Measurements from ENCODE around the gene CEP104.
A peak's percentile ranks its signal among the peaks of the same experiment; 100 is the strongest.

CEP104 gene

DNA sequence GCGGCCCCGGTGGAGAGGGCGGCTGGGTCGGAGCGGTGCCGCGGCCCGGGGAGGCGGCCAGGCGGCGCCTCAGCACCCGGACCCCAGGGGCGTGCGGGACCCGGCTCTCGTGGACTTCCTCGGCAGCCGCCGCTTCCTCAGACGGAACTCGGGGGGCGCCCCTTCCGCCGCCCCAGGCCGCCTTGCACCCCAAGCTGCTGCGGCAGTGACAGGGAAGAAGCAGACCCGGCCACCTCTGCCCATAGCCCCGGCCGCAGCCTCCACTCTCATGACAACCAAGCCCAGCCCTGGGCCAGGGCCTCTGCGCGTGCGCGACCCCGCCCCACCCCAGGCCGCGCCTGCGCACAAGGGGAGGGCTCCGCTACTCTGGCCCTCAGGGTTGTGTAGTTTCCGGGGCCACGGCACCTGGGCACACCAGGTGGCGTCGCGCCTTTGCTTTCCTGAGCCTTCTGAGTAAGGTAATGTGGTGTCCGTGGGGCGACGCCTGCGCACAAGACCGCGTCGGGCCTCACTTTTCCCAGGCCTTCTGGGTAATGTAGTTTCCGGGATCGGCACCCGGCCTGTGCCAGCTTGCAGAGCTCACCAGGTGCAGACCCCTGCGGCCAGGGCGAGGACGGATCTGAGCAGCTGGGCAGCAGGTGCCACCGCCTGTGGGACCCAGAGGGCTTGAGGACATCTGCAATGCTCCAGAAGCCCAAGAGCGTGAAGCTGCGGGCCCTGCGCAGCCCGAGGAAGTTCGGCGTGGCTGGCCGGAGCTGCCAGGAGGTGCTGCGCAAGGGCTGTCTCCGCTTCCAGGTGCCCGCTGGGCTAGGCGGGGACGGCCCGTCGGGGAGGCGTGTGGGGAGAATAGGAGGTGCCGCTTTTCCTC is at the start of gene CEP104, which contains the start of gene DFFB:
TSS of gene CEP104 (minus strand) at position 289 of the 868 bp plus-strand sequence. CDS start 4,804 bp downstream, outside the sequence.
TSS of gene DFFB (plus strand) at position 554 of the 868 bp plus-strand sequence. CDS start at position 682, 128 bp downstream.
- peak; percentile 87 for DNase-seq

DNA sequence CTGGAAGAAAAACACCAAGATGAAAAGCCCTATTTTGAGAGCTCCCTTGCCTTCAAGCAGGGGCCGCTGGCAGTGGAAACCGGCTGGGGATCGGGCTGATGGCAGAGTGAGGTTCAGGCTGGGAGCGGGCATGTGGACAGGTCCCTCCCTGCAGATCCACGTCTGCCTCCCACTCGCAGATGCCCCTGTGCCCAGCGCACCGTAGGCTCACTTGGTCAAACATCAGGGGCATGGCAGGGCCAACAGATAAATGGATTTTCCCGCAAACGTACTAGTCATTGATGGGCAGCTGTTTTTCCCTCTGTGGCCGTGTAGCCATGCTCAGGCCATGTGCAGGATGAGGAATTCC is 49.6 kb upstream of the CEP104 start:
- no peak for DNase-seq

GRCh38 chr1:3905953-3906671 is 49.1 kb upstream of the CEP104 start:
- no peak for DNase-seq

- DNase-seq, result no peak
These were observed 48.4 kb upstream of the CEP104 start for GRCh38 chr1:3905266-3905952.

DNA sequence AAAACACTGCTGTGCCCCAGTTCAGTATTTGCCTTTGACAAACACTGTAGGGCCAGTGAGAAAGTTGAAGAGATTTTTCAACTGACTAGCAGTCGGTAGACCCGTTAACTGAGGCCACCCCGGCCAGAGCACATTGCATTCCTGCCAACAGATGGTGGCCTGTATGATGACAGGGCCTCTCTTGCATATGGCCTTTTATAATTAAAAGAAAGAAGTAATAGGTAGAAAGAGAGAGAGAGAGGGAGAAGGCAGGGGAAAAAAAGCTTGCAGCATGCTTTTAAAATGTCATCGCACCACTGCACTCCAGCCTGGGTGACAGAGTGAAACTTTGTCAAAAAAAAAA is 47.8 kb upstream of the CEP104 start:
- no peak for DNase-seq

DNA sequence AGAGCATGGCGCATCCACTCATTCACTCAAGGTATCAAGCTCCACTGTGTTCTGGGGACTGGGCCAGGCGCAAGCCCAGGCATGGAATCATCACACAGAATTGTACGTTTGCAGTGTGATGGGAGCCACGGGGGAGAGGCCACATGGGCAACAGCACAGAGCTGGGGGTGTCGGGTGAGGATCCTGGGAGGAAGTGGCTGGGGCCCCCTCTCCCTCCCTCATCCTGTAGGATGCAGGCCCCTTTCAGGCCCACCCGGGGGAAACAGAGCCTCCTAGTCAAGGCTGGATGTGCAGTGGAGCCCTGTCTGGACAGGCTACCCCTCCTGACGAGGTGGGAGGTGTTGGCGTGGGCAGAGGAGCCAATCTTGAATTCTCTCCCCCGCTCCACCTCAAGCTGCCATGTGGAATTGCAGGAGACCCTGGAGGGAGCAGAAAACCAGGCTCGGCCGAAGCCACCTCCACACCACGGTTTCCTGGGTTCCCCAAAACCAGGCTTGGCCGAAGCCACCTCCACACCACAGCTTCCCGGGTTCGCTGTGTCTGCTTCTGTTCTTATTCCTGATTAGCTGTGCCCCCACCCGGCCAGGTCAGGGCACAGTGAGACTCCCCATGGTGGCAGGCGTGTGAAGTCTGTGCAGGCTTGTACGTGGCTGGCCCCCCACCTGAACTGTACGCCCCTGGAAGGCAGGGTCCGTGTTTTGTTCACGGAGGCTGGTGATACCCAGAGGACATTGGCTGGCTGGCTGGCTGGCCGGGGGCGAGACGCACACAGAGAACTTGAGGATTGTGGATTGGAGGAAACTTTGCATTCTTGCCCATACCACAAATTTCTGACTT is 47.2 kb upstream of the CEP104 start:
- DNase-seq, result no peak

DNA sequence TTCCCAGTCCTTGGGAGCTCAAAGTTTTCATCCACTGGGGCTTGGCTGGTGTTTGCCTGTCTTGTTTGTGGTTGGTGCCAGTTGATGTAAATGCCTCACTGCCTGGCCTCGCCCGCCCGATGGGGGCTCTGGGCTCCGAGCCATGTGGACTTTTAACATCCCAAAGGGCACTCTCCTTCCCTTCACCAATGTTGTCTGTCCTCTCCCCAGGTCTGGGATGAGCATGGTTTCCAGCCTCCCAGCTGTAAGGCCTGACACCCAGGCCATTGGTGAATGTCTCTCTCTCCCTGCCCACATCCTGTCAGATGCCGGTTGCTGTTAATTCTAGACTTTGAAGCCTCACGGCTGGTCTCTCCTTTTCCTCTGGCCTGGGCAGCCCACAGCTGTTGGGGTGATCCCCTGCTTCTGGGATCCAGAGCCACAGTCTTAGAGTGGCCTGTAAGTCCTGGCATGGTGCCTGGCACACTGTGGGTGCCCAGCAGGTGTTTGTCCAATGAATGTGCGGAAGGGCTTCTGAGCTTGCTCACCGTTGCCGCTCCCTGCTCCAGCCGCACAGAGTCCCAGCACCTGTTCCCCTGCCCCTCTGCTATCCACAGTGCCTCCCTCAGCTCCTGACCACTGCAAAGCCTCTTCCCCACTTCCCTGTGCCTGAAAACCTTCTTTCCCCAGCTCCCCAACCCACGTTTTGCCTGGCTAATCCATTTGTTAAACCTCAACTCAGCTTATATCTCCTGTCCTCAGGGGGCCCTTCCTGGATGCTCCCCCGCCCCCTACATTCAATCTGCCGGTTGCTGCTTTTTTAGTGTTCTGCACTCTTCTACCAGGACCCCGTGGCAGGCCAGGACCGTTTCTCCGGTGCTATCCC is 46.4 kb upstream of the CEP104 start:
- no peak for DNase-seq

GRCh38 chr1:3902571-3903091 is 45.6 kb upstream of the CEP104 start:
- no peak for DNase-seq

- DNase-seq, result no peak
These were observed 45.1 kb upstream of the CEP104 start for GRCh38 chr1:3902111-3902511.

GRCh38 chr1:3900969-3901529 is 44.0 kb upstream of the CEP104 start:
- DNase-seq, result peak; percentile 92

GRCh38 chr1:3900150-3900968 is 43.3 kb upstream of the CEP104 start, which contains the start of gene C1orf174:
C1orf174 (minus strand) TSS chr1:3900272; CDS start chr1:3900186, 86 bp downstream.
- peak; percentile 98 for DNase-seq

DNA sequence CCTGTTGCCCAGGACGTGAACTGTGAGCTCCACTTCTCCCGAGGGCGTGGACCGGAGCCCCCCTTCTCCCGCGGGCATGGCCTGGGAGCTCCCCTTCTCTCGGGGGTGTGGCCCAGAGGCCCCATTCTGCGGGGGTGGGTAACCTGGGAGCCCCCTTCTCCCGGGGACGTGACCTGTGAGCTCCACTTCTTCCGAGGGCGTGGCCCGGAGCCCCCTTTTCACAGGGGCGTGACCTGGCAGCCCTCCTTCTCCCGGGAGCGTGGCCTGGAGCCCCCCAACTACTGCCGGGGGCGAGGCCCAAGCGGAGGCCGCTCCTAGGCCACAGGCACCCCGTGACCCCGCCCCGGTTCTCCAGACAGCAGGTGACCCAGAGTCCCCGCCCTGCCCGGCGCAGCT is 42.7 kb upstream of the CEP104 start:
- DNase-seq, result no peak

GRCh38 chr1:3898994-3899753 is 42.2 kb upstream of the CEP104 start:
- no peak for DNase-seq

GRCh38 chr1:3898475-3898735 is 41.4 kb upstream of the CEP104 start:
- no peak for DNase-seq

DNA sequence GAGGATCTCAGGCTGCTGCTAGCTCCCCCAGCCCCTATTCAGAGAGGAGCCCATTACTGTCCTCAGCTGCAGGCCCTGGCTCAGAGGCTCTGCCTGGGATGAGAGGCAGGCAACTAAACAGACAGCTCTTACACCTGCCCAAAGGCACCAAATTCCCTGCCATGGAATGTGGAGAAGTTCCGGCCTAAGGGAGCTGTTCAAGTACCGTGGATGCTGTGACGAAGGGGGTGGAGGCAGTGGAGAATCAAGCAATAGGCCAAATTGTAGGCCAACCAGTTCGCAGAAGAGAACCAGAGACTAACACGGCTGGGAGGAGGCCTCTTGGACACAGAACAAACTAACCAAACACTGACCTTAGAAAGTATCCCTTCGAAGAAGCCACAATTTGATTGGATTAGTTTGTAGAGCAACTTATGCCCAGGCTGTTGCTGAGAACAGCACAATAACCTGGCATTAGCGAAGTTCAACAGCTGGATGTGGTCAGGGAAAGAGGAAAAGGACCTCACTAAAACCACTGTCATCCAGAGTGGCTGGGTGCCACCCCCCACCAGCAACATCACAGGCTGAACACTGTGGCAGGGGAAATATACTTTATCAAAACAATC is 39.5 kb upstream of the CEP104 start:
- no peak for DNase-seq

GRCh38 chr1:3895951-3896325 is 38.9 kb upstream of the CEP104 start:
- no peak for DNase-seq

GRCh38 chr1:3895279-3895950 is 38.4 kb upstream of the CEP104 start:
- no peak for DNase-seq

GRCh38 chr1:3894626-3895278 is 37.7 kb upstream of the CEP104 start:
- no peak for DNase-seq
